Hematopoietic multipotent progenitor cell treated with erythropoietin and hydrocortisone succinate and interleukin-3 and kit ligand, for 17 days (in vitro differentiated cells): ENCODE data around the gene BYSL.

Experiments
- DNase-seq: peaks from one replicate; pipeline ENCODE4 v3.0.0-alpha.2; 2015; ENCODE audit warnings: low spot score

The BYSL gene

DNA sequence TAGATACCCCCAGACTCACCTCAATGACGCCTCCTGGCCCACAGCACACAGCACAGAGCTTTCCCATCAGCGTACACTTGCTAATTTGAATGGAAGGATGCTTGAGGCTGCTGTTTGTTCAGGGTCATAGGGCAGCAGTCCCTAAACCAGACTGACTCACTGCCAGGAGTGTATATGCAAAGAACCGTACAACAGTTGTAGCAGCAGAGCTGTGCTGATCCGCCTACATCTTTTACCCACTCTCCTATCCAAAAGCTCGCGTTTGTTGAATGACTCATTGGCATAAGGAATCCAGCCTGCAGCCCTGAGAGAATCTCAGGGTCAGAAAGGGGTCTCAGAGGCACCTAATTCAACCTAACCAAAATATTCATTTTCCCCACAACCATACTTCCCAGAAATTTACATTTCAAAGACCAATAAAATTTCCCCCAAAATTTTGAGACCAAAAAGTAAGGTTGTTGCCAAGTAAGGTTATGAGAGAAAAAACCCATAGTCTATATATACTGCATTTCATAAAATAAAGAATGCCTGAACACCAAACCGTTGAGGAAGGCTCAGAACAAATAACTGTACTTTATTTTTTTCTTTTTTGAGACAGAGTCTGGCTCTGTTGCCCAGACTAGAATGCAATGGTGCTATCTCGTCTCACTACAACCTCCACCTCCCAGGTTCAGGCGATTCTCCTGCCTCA, 55.6 kb downstream of the BYSL start:
- DNase-seq = no peak
